ENCODE measurements around the gene PTPN9. TPM values are rescaled to one million over a fixed set of nuclear protein-coding genes. Genes with fewer than 3 reads are reported as not detected.
A peak's percentile ranks its signal among the peaks of the same experiment; 100 is the strongest.

The PTPN9 gene
- total RNA-seq, 1 donor from 2014 or later = 33.2 TPM

DNA sequence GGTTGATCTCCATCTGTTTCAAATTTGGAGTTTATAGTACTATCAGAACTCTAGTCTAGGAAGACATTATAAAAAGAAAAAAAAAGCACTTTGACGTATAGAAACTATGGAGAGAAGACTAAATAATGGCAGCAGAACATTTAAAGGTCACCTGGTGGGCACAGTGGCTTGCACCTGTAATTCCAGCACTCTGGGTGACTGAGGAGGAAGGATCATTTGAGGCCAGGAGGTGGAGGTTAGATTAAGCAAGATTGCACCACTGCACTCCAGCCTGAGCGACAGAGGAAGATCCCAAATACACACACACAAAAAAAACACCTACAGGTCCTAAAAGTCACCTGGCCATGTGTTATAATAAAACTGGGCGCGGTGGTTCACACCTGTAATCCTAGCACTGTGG lies 141.4 kb downstream of the PTPN9 start:
- Mint-ChIP-seq H3K9me3 (ENCODE audit: low read depth) (no peaks in the 10 kb centered on the region), H3K36me3 (ENCODE audit: low read depth) (peaks cover 7% of the 10 kb centered on the region), H3K27ac (ENCODE audit: unreplicated experiment) (no peak overlapping the region), H3K27me3 (ENCODE audit: low read depth) (no peaks in the 10 kb centered on the region), H3K4me1 (ENCODE audit: low read depth) (peaks cover 5% of the 10 kb centered on the region), H3K4me3 (ENCODE audit: unreplicated experiment) (no peak overlapping the region)
- TF ChIP-seq, protein P1, sequence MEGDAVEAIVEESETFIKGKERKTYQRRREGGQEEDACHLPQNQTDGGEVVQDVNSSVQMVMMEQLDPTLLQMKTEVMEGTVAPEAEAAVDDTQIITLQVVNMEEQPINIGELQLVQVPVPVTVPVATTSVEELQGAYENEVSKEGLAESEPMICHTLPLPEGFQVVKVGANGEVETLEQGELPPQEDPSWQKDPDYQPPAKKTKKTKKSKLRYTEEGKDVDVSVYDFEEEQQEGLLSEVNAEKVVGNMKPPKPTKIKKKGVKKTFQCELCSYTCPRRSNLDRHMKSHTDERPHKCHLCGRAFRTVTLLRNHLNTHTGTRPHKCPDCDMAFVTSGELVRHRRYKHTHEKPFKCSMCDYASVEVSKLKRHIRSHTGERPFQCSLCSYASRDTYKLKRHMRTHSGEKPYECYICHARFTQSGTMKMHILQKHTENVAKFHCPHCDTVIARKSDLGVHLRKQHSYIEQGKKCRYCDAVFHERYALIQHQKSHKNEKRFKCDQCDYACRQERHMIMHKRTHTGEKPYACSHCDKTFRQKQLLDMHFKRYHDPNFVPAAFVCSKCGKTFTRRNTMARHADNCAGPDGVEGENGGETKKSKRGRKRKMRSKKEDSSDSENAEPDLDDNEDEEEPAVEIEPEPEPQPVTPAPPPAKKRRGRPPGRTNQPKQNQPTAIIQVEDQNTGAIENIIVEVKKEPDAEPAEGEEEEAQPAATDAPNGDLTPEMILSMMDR (IDR thresholded peaks at IDR 0.05) = no peak
- DNase-seq (ENCODE audit: low spot score) = no peak

DNA sequence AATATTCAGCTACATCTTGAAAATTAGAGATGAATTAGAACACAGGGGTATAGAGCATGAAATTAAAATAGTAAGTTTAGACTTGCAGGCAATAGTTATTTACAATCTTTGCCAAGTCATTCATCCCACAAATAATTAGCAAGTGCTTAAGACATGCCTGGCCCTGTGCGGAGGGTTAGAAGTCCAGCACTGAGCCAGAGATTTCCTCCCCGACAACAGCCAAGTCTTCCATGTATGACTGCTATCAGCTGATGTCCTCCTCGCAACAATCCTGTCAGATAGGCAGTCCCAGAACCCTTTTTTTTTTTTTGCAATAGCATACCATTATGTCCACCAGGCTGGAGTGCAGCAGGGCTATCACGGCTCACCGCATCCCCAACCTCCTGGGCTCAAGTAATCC lies 142.2 kb downstream of the PTPN9 start:
- Mint-ChIP-seq H3K27me3 (ENCODE audit: low read depth) (no peaks in the 10 kb centered on the region), H3K9me3 (ENCODE audit: low read depth) (no peaks in the 10 kb centered on the region), H3K4me1 (ENCODE audit: low read depth) (peaks cover 5% of the 10 kb centered on the region), H3K36me3 (ENCODE audit: low read depth) (peaks cover 7% of the 10 kb centered on the region), H3K27ac (ENCODE audit: unreplicated experiment) (no peak overlapping the region), H3K4me3 (ENCODE audit: unreplicated experiment) (no peak overlapping the region)
- no peak for DNase-seq (ENCODE audit: low spot score)
- TF ChIP-seq, protein P1 (IDR thresholded peaks at IDR 0.05) = no peak

DNA sequence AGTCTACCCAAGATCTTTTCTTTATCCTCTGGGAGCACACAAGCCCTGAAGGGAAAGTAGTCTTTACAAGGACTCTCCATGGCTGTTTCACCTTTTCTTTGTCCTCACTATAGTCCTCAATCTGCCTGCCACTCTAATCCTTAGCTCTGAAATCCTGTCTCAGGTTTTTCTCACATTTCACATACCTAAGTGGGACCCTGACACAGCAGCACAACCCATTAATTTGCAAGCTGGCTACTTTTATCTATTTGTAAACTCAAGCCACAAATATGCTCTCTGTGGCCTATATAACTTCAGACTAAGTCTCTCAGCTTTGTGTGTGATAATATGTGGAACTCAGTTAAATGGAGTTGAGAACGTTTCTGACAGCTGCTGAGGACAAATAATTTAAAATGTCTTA lies 147.4 kb downstream of the PTPN9 start:
- Mint-ChIP-seq H3K27me3 (ENCODE audit: low read depth) (no peaks in the 10 kb centered on the region), H3K4me1 (ENCODE audit: low read depth) (peaks cover 7% of the 10 kb centered on the region), H3K9me3 (ENCODE audit: low read depth) (no peaks in the 10 kb centered on the region), H3K4me3 (ENCODE audit: unreplicated experiment) (no peak overlapping the region), H3K36me3 (ENCODE audit: low read depth) (peaks cover 15% of the 10 kb centered on the region), H3K27ac (ENCODE audit: unreplicated experiment) (peak overlapping the region; percentile 6)
- no peak for DNase-seq (ENCODE audit: low spot score)
- TF ChIP-seq, protein P1 (IDR thresholded peaks at IDR 0.05) = no peak

DNA sequence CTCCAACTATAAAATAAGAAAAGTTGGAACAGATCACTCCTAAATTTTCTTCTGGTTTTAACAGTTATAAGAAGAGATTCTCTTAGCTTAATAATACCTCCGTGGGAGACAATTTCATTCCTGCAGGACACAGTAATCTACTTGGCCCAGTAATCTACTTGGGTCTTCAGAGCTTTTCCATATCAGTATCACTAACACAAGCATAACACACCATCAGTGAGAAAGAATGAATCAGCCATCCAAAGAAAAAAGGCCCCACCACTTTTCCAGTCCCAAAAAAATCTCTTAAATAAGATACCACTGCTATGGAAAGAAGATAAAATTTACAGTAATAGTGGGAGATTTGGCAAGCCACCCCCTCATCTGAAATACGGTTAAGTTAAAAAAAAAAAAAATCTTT lies 147.8 kb downstream of the PTPN9 start:
- Mint-ChIP-seq H3K36me3 (ENCODE audit: low read depth) (peaks cover 17% of the 10 kb centered on the region), H3K27ac (ENCODE audit: unreplicated experiment) (peak overlapping the region; percentile 6)
- no peak for DNase-seq (ENCODE audit: low spot score)

DNA sequence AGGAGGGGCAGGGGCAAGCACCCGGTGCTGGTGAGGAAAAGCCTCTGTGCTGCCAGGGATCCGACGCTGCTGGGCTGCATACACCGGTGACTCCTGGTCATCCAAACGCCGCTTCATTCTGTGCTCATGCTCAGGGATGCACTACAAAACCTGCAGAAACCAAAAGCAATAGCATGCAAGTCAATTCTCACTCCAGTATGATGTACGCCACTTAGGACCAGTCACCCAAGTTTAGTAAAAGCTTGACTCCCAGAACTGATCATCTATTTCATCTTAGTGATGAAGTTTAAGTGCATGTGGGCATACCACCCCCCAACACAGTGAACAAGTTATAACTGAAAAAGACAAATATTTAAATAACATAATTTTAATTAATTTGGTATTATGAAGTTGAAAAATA lies 148.9 kb downstream of the PTPN9 start:
- Mint-ChIP-seq H3K27me3 (ENCODE audit: low read depth) (no peaks in the 10 kb centered on the region), H3K9me3 (ENCODE audit: low read depth) (no peaks in the 10 kb centered on the region), H3K27ac (ENCODE audit: unreplicated experiment) (no peak overlapping the region), H3K4me3 (ENCODE audit: unreplicated experiment) (no peak overlapping the region), H3K36me3 (ENCODE audit: low read depth) (peaks cover 12% of the 10 kb centered on the region), H3K4me1 (ENCODE audit: low read depth) (peaks cover 7% of the 10 kb centered on the region)
- DNase-seq (ENCODE audit: low spot score) = no peak
- TF ChIP-seq, protein P1 (IDR thresholded peaks at IDR 0.05) = no peak

More for the DNA sequence above, 147.8 kb downstream of the PTPN9 start:
- Mint-ChIP-seq H3K27me3 (ENCODE audit: low read depth) (no peaks in the 10 kb centered on the region), H3K9me3 (ENCODE audit: low read depth) (no peaks in the 10 kb centered on the region), H3K4me3 (ENCODE audit: unreplicated experiment) (no peak overlapping the region), H3K4me1 (ENCODE audit: low read depth) (peaks cover 7% of the 10 kb centered on the region)
- TF ChIP-seq, protein P1 (IDR thresholded peaks at IDR 0.05) = no peak
